ENCODE measurements around the gene FAM120B.
A peak's percentile ranks its signal among the peaks of the same experiment; 100 is the strongest.

Gene FAM120B

DNA sequence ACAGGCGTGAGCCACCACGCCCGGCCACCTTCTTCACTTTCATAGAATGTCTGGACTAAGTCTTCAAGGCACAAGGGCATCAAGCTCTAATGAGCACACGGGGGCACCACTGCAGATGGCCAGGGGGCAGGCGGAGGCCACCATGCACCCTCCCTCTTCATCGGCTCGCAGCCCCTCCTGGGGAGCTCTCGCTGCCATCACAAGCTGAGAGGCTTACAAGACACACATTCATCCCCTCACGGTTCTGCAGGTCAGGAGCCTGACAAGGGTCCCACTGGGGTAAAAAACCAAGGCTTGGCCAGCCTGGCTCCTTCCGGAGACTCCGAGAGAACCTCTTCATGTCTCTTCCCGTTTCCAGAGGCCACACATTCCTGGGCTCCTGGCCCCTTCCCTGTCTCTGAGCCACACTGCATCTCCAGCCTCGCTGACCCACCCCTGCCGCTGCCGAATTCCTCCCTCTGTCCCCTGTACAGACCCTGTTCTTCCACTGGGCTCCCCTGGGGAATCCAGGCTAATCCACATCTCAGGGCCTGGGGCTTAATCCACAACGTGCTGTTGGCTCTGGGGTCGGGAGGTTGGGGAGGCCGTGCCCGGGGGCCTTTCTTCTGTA is 35.5 kb upstream of the FAM120B start:
- peaks cover 26% of the 10 kb centered on the region; the same call in 1 of the 2 replicates for H4K20me1 ChIP-seq
- H3K4me3 ChIP-seq, result peak overlapping the region; percentile 61
- H3K9me3 ChIP-seq, result no peaks in the 10 kb centered on the region
- H3K4me2 ChIP-seq, result peak overlapping the region; percentile 95
- no peaks in the 10 kb centered on the region for H3K36me3 ChIP-seq
- peak overlapping the region; percentile 73 for H3K27ac ChIP-seq
- peak overlapping the region; percentile 58 for H3K9ac ChIP-seq
- TF ChIP-seq Cebpa-rat (IDR thresholded peaks at IDR 0.05), result no peak
- peaks cover 41% of the 10 kb centered on the region for H3K4me1 ChIP-seq
- peaks cover 30% of the 10 kb centered on the region for H3K27me3 ChIP-seq

DNA sequence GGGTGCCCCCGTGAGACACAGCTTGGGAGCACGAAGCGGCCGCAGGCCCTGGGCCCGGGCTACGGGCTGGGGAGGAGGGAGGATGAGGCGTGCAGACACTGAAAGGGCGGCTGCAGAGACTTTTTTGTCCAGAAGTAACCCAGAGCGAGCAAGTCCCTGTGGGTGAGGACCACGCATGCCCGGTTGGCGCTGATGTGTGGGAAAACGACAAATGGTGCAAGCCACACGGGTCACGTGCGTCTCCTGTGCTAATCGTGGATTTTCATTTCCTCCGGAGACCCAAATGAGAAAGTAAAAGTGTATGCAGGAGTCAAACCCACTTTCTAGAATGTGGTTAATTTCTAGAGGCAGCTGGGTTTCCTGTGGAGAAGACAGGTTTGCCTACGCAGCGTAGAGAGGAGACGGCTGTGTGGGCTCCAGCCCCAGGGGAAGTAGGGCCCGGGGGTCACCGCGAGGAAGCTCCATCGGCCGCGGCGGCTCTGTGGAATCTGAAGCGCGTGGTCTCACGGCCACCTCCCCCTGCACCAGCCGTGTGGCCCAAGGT is 34.7 kb upstream of the FAM120B start:
- peaks cover 49% of the 10 kb centered on the region for H3K4me1 ChIP-seq
- peaks cover 6% of the 10 kb centered on the region; the same call in 1 of the 2 replicates for H3K9me3 ChIP-seq
- peak overlapping the region; percentile 58 for H3K9ac ChIP-seq
- H4K20me1 ChIP-seq, result peaks cover 26% of the 10 kb centered on the region; the same call in 1 of the 2 replicates
- H3K4me2 ChIP-seq, result peak overlapping the region; percentile 95
- H3K27ac ChIP-seq, result peak overlapping the region; percentile 73
- peaks cover 30% of the 10 kb centered on the region for H3K27me3 ChIP-seq
- no peak; the same call in 1 of the 2 replicates for TF ChIP-seq Cebpa-rat (IDR thresholded peaks at IDR 0.05)
- peak overlapping the region; percentile 61 for H3K4me3 ChIP-seq
- no peaks in the 10 kb centered on the region for H3K36me3 ChIP-seq

DNA sequence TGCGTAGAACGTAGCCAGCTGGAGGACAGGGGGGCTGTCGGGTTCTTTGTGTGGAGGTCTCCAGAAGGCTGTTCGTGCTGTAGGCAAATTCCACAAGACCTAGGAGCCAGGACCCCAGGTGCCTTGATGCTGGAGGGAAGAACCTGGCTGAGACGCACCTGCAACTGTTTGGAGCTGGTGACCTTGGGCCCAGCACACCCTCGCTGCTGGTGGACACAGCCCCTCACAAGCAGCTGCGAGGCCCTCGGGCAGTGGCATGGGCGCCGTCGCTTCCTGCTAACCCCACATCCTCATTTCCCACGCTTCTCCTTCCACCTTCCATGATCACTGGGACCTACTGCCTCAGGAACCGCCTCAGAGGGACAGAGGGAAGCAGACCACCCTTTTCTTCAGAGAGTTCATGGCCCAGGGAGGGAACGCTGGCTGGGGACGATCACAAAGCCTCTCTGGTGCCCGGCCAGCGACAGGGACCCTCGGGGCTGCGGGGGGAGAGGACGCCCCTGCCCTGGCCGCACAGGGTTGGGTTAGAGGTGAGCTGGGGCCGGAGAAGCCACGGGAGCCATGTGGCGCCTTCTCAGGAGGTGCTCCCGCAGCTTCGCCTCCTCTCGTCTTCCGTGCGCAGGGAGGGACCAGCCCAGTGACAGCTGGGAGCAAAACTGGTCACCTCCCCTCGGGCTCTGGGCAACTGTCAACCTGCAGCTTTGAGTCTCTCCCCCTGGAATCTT is 34.1 kb upstream of the FAM120B start:
- Histone ChIP-seq H3K4me1 (peaks cover 56% of the 10 kb centered on the region), H3K4me2 (peak overlapping the region; percentile 95), H3K9ac (no peak overlapping the region), H3K9me3 (peaks cover 8% of the 10 kb centered on the region; the same call in 1 of the 2 replicates), H3K27me3 (peaks cover 30% of the 10 kb centered on the region), H3K4me3 (peak overlapping the region; percentile 61), H3K36me3 (no peaks in the 10 kb centered on the region), H4K20me1 (peaks cover 26% of the 10 kb centered on the region; the same call in 1 of the 2 replicates), H3K27ac (peak overlapping the region; percentile 58; the same call in 1 of the 2 replicates)
- TF ChIP-seq Cebpa-rat (IDR thresholded peaks at IDR 0.05), result no peak

GRCh38 chr6:170273191-170273590 is 33.4 kb upstream of the FAM120B start:
- H3K27ac ChIP-seq, result no peak overlapping the region

DNA sequence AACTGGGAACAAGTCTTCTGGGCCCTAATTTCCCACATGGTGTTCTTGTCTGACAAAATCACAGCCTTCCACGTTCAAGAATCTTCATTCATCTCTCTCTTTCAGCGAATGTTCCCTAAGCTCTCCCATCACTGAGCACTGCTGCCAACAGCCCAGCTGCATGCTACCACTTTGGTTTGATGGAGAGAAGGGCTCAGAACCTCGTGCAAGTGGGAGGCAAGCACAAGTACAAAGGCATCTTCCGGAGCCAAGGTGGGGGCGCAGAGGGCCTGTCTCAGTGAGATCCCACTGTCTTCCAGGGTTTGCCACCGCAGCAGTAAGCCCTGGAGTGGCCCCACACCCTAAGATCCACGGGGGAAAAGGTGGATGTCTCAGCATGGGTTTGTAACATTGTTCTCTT is 32.9 kb upstream of the FAM120B start:
- no peak for TF ChIP-seq Cebpa-rat (IDR thresholded peaks at IDR 0.05)
- H3K4me3 ChIP-seq, result no peak overlapping the region
- no peak overlapping the region for H3K27ac ChIP-seq
- H3K27me3 ChIP-seq, result peaks cover 25% of the 10 kb centered on the region
- no peak overlapping the region for H3K4me2 ChIP-seq
- H3K9me3 ChIP-seq, result peaks cover 8% of the 10 kb centered on the region; the same call in 1 of the 2 replicates
- H4K20me1 ChIP-seq, result peaks cover 26% of the 10 kb centered on the region; the same call in 1 of the 2 replicates
- H3K4me1 ChIP-seq, result peaks cover 67% of the 10 kb centered on the region
- no peaks in the 10 kb centered on the region for H3K36me3 ChIP-seq
- H3K9ac ChIP-seq, result no peak overlapping the region

More at GRCh38 chr6:170273191-170273590, 33.4 kb upstream of the FAM120B start:
- peaks cover 30% of the 10 kb centered on the region for H3K27me3 ChIP-seq
- TF ChIP-seq Cebpa-rat (IDR thresholded peaks at IDR 0.05), result no peak
- peaks cover 26% of the 10 kb centered on the region; the same call in 1 of the 2 replicates for H4K20me1 ChIP-seq
- no peak overlapping the region for H3K4me3 ChIP-seq
- H3K36me3 ChIP-seq, result no peaks in the 10 kb centered on the region
- no peak overlapping the region; the same call in 1 of the 2 replicates for H3K4me2 ChIP-seq
- H3K9ac ChIP-seq, result no peak overlapping the region
- peaks cover 8% of the 10 kb centered on the region; the same call in 1 of the 2 replicates for H3K9me3 ChIP-seq
- H3K4me1 ChIP-seq, result peaks cover 62% of the 10 kb centered on the region

DNA sequence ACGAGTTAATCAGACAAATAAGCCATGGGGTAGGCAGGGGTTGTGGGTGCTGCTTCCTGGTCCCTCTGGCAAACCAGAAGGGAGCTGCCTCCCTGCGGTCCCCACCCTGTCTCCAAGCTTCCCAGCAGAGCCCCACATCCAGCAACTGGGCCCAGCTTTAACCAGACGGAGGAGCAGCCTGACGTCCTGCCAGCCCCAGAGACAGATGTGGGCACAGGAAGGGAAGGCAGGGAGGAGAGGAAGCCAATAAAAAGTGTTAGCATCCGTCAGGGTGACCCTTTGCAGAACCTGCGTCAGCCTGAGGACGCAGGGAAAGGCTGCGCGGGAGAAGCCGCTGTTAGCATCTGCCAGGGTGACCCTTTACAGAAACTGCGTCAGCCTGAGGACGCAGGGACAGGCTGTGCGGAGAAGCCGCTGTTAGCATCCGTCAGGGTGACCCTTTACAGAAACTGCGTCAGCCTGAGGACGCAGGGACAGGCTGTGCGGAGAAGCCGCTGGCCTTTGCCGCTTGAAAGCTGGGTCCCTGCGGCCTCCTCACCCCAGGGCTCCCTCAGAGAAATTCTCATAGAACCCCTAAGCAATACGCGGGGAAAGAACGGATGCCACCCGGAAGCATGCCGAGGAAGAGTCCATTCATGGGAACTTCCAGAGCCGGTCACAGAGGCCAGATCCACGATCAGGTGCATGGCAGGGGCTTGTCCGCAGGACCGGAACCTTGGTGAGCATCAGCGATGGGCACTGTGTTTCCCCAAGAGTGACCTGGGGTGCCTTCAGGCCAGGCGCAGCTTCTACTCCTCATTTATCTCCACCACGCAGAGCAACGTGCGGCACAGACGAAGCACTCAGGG is 31.6 kb upstream of the FAM120B start:
- peaks cover 8% of the 10 kb centered on the region; the same call in 1 of the 2 replicates for H3K9me3 ChIP-seq
- H3K27me3 ChIP-seq, result peaks cover 16% of the 10 kb centered on the region
- H3K9ac ChIP-seq, result no peak overlapping the region
- no peak for TF ChIP-seq Cebpa-rat (IDR thresholded peaks at IDR 0.05)
- no peak overlapping the region for H3K4me2 ChIP-seq
- no peak overlapping the region for H3K4me3 ChIP-seq
- peaks cover 73% of the 10 kb centered on the region for H3K4me1 ChIP-seq
- no peak overlapping the region for H3K27ac ChIP-seq
- peaks cover 26% of the 10 kb centered on the region; the same call in 1 of the 2 replicates for H4K20me1 ChIP-seq
- H3K36me3 ChIP-seq, result no peaks in the 10 kb centered on the region

- no peaks in the 10 kb centered on the region for H3K36me3 ChIP-seq
- peaks cover 69% of the 10 kb centered on the region for H3K4me1 ChIP-seq
- peaks cover 24% of the 10 kb centered on the region for H3K27me3 ChIP-seq
- no peak overlapping the region for H3K27ac ChIP-seq
- no peak for TF ChIP-seq Cebpa-rat (IDR thresholded peaks at IDR 0.05)
- peak overlapping the region; percentile 66 for H3K4me2 ChIP-seq
- H3K9ac ChIP-seq, result no peak overlapping the region
- peaks cover 26% of the 10 kb centered on the region; the same call in 1 of the 2 replicates for H4K20me1 ChIP-seq
- no peak overlapping the region for H3K4me3 ChIP-seq
- H3K9me3 ChIP-seq, result peaks cover 8% of the 10 kb centered on the region; the same call in 1 of the 2 replicates
Observed at GRCh38 chr6:170276369-170277057, 30.0 kb upstream of the FAM120B start.

GRCh38 chr6:170277893-170278742 is 28.4 kb upstream of the FAM120B start:
- Histone ChIP-seq H3K4me3 (no peak overlapping the region), H3K9ac (no peak overlapping the region; the same call in 1 of the 2 replicates), H3K36me3 (no peaks in the 10 kb centered on the region), H3K4me2 (peak overlapping the region; percentile 66), H3K4me1 (peaks cover 55% of the 10 kb centered on the region), H4K20me1 (peaks cover 19% of the 10 kb centered on the region; the same call in 1 of the 2 replicates), H3K9me3 (peaks cover 8% of the 10 kb centered on the region; the same call in 1 of the 2 replicates), H3K27ac (no peak overlapping the region), H3K27me3 (peaks cover 15% of the 10 kb centered on the region)
- TF ChIP-seq Cebpa-rat (IDR thresholded peaks at IDR 0.05), result no peak
